Trophoblast cell (in vitro differentiated cells and primary cell): Measurements from ENCODE around the gene CIT.

Experiments
- DNase-seq, 2 donors: peaks; one replicate each; pipeline ENCODE4 v3.0.0-alpha.2; 2016
- H2AFZ ChIP-seq: 2 replicates; pipeline ENCODE4 v1.6.1; 2013; ENCODE audit warnings: low read length, moderate library complexity, mild to moderate bottlenecking; ENCODE audit not compliant: insufficient read depth, poor library complexity
- H2AK5ac ChIP-seq: 2 replicates; pipeline ENCODE4 v1.6.1; 2013; ENCODE audit warnings: mild to moderate bottlenecking, low read length
- H2BK120ac ChIP-seq: 2 replicates; pipeline ENCODE4 v1.6.1; 2013; ENCODE audit warnings: low read length, mild to moderate bottlenecking, moderate library complexity; ENCODE audit not compliant: insufficient read depth, poor library complexity
- H2BK12ac ChIP-seq: 2 replicates; pipeline ENCODE4 v1.6.1; 2013; ENCODE audit warnings: mild to moderate bottlenecking, low read length, moderate library complexity
- H2BK5ac ChIP-seq: 2 replicates; pipeline ENCODE4 v1.6.1; 2013; ENCODE audit warnings: low read length, low read depth, moderate library complexity, mild to moderate bottlenecking; ENCODE audit not compliant: poor library complexity
- H3K14ac ChIP-seq: 2 replicates; pipeline ENCODE4 v1.6.1; 2013; ENCODE audit warnings: mild to moderate bottlenecking, low read length
- H3K18ac ChIP-seq: 2 replicates; pipeline ENCODE4 v1.6.1; 2013; ENCODE audit warnings: mild to moderate bottlenecking, low read length
- H3K23ac ChIP-seq: 2 replicates; pipeline ENCODE4 v1.6.1; 2013; ENCODE audit warnings: low read length
- H3K27ac ChIP-seq: 2 replicates; pipeline ENCODE4 v1.5.1; 2013; ENCODE audit warnings: low read depth, mild to moderate bottlenecking, inconsistent platforms, low read length, moderate library complexity
- H3K27me3 ChIP-seq: 2 replicates; pipeline ENCODE4 v1.6.1; 2013; ENCODE audit warnings: inconsistent platforms, mild to moderate bottlenecking, low read length, moderate library complexity; ENCODE audit not compliant: insufficient read depth
- H3K36me3 ChIP-seq, 2 experiments: 1 replicate in 1 of 2; 2 replicates in 1 of 2; pipeline ENCODE4 v1.6.1; 2013; ENCODE audit warnings: low read length in 2 of 2, mild to moderate bottlenecking in 2 of 2, moderate library complexity in 1 of 2; ENCODE audit not compliant: insufficient read depth in 2 of 2, control insufficient read depth in 1 of 2
- H3K4ac ChIP-seq: 2 replicates; pipeline ENCODE4 v1.6.1; 2013; ENCODE audit warnings: low read depth, mild to moderate bottlenecking, low read length, moderate library complexity
- H3K4me1 ChIP-seq, 2 experiments: 1 replicate in 1 of 2; 2 replicates in 1 of 2; pipeline ENCODE4 v1.6.1; 2013; ENCODE audit warnings: low read length in 2 of 2, mild to moderate bottlenecking in 2 of 2, moderate library complexity in 1 of 2; ENCODE audit not compliant: insufficient read depth in 2 of 2, control insufficient read depth in 1 of 2
- H3K4me2 ChIP-seq: 2 replicates; pipeline ENCODE4 v1.6.1; 2013; ENCODE audit warnings: inconsistent platforms, mild to moderate bottlenecking, low read length, moderate library complexity
- H3K4me3 ChIP-seq: 2 replicates; pipeline ENCODE4 v1.5.1; 2013; ENCODE audit warnings: mild to moderate bottlenecking, low read depth, low read length, inconsistent platforms
- H3K79me1 ChIP-seq: one replicate; pipeline ENCODE4 v1.6.1; 2013; ENCODE audit warnings: low read length
- H3K79me2 ChIP-seq: 2 replicates; pipeline ENCODE4 v1.6.1; 2013; ENCODE audit warnings: low read length, mild to moderate bottlenecking; ENCODE audit not compliant: control insufficient read depth, insufficient read depth, poor library complexity
- H3K9ac ChIP-seq: 2 replicates; pipeline ENCODE4 v1.6.1; 2013; ENCODE audit warnings: mild to moderate bottlenecking, low read length
- H3K9me3 ChIP-seq: 2 replicates; pipeline ENCODE4 v1.6.1; 2013; ENCODE audit warnings: low read depth, mild to moderate bottlenecking, control low read depth, inconsistent platforms, low read length; ENCODE audit not compliant: insufficient read depth
- H4K12ac ChIP-seq: 2 replicates; pipeline ENCODE4 v1.6.1; 2013; ENCODE audit warnings: low read depth, mild to moderate bottlenecking, low read length, moderate library complexity
- H4K8ac ChIP-seq: 2 replicates; pipeline ENCODE4 v1.6.1; 2013; ENCODE audit warnings: low read depth, mild to moderate bottlenecking, low read length, moderate library complexity
- H4K91ac ChIP-seq: one replicate; pipeline ENCODE4 v1.6.1; 2013; ENCODE audit warnings: low read depth, mild to moderate bottlenecking, low read length, moderate library complexity
- WGBS: extraction: QIAGEN DNeasy Blood & Tissue Kit; methylation state at CpG from one replicate; pipeline ENCODE4 v1.1.7; 2013; ENCODE audit warnings: missing lambda C conversion rate; ENCODE audit not compliant: insufficient read length, insufficient coverage; ENCODE audit errors: extremely low coverage; 5-methylcytosine and 5-hydroxymethylcytosine counted together

The CIT gene

DNA sequence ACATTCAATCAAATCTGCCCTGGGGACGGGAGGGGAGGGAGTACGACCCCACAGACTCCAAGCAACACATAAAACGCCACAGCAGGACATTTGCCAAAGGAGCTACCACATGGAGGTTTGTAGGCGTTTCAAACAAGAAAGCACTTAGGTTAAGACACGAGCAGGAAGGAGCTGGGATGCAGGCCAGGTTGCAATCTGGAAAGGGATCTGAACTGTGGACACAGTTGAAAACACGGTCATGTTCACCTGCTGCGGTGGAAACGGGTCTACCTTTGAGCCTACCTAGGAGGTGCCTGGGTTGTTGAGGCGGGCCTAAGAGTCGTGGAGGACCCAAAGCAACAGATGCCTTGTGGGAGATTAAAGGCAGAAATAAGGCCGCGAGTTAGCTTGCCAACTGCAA, 190.8 kb downstream of the CIT start:
- Histone ChIP-seq H3K4ac (no peak overlapping the region), H3K4me3 (no peak overlapping the region), H3K79me2 (no peaks in the 10 kb centered on the region), H3K9ac (no peak overlapping the region), H3K27ac (no peak overlapping the region), H3K4me1 (no peaks in the 10 kb centered on the region), H2AFZ (no peak overlapping the region), H3K27me3 (no peaks in the 10 kb centered on the region), H4K12ac (no peak overlapping the region), H2BK120ac (no peak overlapping the region), H3K18ac (no peak overlapping the region), H3K4me2 (no peak overlapping the region), H2AK5ac (no peak overlapping the region), H4K8ac (no peak overlapping the region), H2BK12ac (no peak overlapping the region), H3K9me3 (no peaks in the 10 kb centered on the region), H3K14ac (no peak overlapping the region), H3K79me1 (no peaks in the 10 kb centered on the region), H2BK5ac (no peak overlapping the region), H3K36me3 (peaks cover 21 to 24% of the 10 kb centered on the region in 2 experiments), H4K91ac (no peak overlapping the region), H3K23ac (no peak overlapping the region)
- no peak for DNase-seq
- WGBS = no CpG with 5 or more reads among the region's 12 CpGs

DNA sequence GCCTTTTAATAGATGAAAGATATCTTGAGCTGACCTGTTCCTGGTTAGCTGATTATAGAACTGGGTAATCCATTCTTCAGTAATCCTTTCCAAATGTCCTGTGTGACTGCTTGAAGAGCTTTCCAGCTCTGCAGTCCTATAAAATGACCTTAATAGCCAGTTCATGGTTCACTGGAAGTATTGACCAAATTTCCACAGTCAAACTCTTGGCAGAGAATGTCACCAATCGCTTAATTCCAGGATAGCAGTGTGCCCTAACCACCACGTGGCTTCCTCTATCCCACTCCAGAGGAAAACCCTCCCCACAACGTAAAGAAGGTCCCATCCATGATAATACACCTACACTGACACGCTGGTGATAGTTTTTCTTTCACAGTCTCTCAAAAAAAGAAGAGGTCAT, 191.7 kb downstream of the CIT start:
- no CpG with 5 or more reads among the region's 4 CpGs for WGBS
- no peaks in the 10 kb centered on the region for H3K27me3 ChIP-seq

DNA sequence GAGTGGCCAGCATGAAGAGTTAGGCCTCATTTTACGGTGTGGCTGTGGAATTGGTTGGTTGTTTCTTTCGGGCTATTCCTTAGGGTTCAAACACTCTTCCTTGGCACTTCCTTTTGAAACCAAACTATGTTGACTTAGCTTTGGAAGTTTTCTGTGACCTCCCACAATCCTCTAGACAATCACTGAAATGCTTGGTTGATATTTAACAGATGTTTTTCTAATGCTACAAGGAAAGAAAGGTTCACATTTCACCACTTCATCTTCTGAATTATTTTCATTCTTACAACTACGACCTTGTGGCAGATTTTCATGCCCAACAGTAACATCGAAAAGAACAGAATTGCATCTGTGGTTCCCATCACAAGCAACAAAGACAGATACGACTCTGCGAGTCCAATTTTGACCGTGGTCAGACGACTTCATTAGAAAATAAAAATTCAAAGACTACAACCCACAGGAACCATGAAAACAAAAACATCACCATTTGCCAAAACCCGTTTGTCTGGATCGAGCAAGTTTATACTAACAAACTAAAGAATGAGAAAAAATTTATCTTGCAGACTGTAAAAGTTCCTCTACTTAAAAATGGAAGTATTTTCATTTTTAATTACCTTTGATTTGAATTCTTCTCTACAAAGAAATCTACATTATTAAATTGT, 192.3 kb downstream of the CIT start:
- no peak for DNase-seq
- Histone ChIP-seq H2BK120ac (no peak overlapping the region), H2BK5ac (no peak overlapping the region), H3K36me3 (peaks cover 30 to 34% of the 10 kb centered on the region in 2 experiments), H3K4me3 (no peak overlapping the region), H3K18ac (no peak overlapping the region), H3K4me1 (no peaks in the 10 kb centered on the region), H3K27ac (no peak overlapping the region), H3K27me3 (no peaks in the 10 kb centered on the region), H4K12ac (no peak overlapping the region), H4K8ac (no peak overlapping the region), H4K91ac (no peak overlapping the region), H3K14ac (no peak overlapping the region), H3K4ac (no peak overlapping the region), H3K23ac (no peak overlapping the region), H3K4me2 (no peak overlapping the region), H3K9me3 (no peaks in the 10 kb centered on the region), H3K79me1 (no peaks in the 10 kb centered on the region), H2BK12ac (no peak overlapping the region), H3K79me2 (no peaks in the 10 kb centered on the region), H2AFZ (no peak overlapping the region), H2AK5ac (no peak overlapping the region), H3K9ac (no peak overlapping the region)
- WGBS = no CpG with 5 or more reads among the region's 10 CpGs

More for the DNA sequence above, 191.7 kb downstream of the CIT start:
- no peak overlapping the region for H2BK5ac ChIP-seq
- no peak overlapping the region for H2AK5ac ChIP-seq
- no peaks in the 10 kb centered on the region for H3K79me2 ChIP-seq
- no peak overlapping the region for H2BK120ac ChIP-seq
- no peaks in the 10 kb centered on the region for H3K79me1 ChIP-seq
- H3K4ac ChIP-seq = no peak overlapping the region
- no peak overlapping the region for H4K91ac ChIP-seq
- H3K4me1 ChIP-seq = no peaks in the 10 kb centered on the region
- H4K8ac ChIP-seq = no peak overlapping the region
- H3K4me2 ChIP-seq = no peak overlapping the region
- no peak for DNase-seq
- H2AFZ ChIP-seq = no peak overlapping the region
- H3K9ac ChIP-seq = no peak overlapping the region
- no peak overlapping the region for H2BK12ac ChIP-seq
- no peak overlapping the region for H4K12ac ChIP-seq
- peaks cover 28 to 30% of the 10 kb centered on the region in 2 experiments for H3K36me3 ChIP-seq
- H3K27ac ChIP-seq = no peak overlapping the region
- no peak overlapping the region for H3K4me3 ChIP-seq
- H3K14ac ChIP-seq = no peak overlapping the region
- H3K9me3 ChIP-seq = no peaks in the 10 kb centered on the region
- H3K23ac ChIP-seq = no peak overlapping the region
- H3K18ac ChIP-seq = no peak overlapping the region

DNA sequence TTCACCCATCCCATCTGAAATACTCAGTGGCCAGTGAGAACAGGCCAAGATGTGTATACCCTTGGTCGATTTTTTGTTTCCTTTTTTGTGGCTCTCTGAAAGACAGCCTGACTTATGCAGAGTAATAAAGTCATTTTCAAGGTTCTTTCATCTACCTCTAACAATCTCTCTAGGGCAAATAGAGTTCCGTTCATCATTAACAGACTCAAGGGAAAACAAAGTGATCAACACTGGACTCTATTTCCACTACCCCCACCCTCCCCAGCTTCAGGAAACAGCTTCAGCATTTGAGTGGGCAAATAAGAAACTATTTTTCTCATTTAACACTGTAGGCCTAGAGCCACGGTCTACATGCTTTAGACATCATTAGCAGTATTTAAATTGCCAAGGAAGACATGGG, 193.3 kb downstream of the CIT start:
- Histone ChIP-seq H3K18ac (no peak overlapping the region), H3K27me3 (no peaks in the 10 kb centered on the region), H2BK5ac (no peak overlapping the region), H3K36me3 (peaks cover 35 to 42% of the 10 kb centered on the region in 2 experiments), H3K4me3 (no peak overlapping the region), H4K12ac (no peak overlapping the region), H3K23ac (no peak overlapping the region), H3K27ac (no peak overlapping the region), H2AK5ac (no peak overlapping the region), H4K91ac (no peak overlapping the region), H3K4ac (no peak overlapping the region), H2BK12ac (no peak overlapping the region), H3K79me2 (no peaks in the 10 kb centered on the region), H2AFZ (no peak overlapping the region), H3K14ac (no peak overlapping the region), H3K79me1 (no peaks in the 10 kb centered on the region), H3K9me3 (no peaks in the 10 kb centered on the region), H3K9ac (no peak overlapping the region), H4K8ac (no peak overlapping the region), H2BK120ac (no peak overlapping the region), H3K4me1 (peaks cover 0 to 2% of the 10 kb centered on the region in 2 experiments), H3K4me2 (no peak overlapping the region)
- no peak for DNase-seq
- no CpG with 5 or more reads among the region's 3 CpGs for WGBS
